NCI-H2196 (cell line): ENCODE measurements around the gene BRSK1.

Experiments
- DNase-seq: peaks from one replicate; lab custom pipeline; 2025; ENCODE audit not compliant: unreplicated experiment; lab: John Stamatoyannopoulos, UW

Gene BRSK1

DNA sequence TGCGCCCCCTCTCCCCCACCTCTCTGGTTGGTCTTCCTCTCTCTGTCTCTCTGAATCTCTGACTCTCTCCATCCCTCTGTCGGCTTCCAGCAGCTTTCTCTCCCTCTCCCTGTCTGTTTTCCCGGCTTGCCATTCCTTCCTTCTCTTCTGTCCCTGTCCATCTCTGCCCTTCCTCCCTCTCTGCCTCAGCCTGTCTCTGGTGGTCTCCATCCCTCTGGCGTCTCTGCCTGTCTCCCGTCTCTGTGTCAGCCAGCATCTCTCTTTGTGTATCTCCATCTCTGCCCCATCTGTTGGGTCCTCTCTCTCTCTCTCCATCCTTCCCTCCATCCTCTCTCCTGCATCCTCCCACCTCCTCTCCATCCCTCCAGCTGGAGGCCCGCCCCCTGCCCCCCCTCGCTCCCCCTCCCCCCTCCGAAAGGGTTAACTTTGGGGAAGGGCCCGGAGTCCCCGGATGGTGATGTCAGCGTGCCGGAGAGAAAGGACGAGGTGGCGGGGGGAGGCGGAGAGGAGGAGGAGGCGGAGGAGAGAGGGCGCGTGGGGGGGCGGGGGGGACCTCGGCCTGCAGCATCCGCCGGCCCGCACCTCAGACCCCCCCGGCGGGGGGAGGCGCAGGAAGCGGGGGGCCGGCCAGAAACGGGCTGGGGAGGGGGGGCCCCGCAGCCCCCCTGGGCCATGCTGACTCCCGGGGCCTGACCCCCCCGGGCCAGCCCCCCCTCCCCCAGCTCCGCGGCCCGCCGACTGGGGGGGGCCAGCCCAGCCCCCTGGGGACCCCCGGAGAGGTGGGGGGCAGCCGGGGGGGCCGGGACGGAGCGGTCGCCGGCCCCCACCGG, at the start of gene BRSK1:
BRSK1 (plus strand) TSS at position 450 of the 830 bp plus-strand sequence. CDS start 446 bp downstream, outside the sequence.
- DNase-seq: peak; percentile 81

DNA sequence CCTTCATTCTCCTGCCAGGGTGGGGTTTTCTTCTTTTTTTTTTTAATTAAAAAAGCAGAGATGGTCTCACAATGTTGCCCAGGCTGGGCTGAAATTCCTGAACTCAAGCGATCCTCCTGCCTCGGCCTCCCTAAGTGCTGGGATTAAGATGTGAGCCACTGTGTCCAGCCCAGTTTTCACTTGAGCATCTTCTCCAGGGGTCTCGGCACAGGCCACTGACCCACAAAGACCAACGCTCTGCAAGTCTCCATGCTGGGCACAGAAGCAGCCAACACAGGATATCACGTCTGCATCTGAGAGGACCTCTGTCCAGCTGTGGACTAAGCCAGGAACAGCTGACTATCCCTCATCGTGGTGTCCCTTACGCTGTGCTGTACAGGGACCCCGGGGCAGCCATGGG, 45.8 kb upstream of the BRSK1 start:
- DNase-seq: no peak

DNA sequence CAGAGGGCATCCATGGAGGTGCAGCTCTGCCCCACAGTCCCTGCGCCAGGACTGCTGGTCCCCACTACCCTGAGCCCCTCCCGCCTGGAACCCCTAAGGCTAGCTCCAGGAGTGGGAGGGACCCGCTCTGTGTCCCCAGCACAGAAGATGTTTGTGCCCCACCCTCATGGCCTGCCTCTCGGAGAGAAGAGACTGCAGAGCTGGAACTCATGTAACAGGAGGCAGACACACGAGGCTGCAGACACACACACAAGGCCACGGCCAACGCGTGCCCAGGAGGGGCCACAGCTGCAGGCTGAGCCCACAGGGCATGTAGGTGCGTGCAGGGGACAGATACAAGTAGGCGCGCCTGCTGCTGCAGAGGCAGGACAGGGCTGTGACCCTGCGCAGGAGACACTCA, 44.8 kb upstream of the BRSK1 start:
- no peak for DNase-seq

DNA sequence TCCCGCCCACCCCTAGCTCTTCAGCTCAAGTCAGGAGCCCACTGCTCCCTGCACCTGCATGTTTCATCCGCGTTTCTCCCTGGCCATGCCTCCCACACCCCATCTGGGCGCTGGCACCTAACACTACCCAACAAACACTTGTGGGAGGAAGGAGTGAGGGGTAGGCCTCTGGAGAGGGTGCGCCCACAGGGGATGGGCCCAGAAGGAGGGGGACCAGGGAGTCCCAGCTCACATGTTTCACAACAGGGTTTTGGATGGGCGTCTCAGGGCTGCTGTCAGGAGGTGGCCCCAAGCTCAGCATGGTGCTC, 43.1 kb upstream of the BRSK1 start:
- DNase-seq: no peak

DNA sequence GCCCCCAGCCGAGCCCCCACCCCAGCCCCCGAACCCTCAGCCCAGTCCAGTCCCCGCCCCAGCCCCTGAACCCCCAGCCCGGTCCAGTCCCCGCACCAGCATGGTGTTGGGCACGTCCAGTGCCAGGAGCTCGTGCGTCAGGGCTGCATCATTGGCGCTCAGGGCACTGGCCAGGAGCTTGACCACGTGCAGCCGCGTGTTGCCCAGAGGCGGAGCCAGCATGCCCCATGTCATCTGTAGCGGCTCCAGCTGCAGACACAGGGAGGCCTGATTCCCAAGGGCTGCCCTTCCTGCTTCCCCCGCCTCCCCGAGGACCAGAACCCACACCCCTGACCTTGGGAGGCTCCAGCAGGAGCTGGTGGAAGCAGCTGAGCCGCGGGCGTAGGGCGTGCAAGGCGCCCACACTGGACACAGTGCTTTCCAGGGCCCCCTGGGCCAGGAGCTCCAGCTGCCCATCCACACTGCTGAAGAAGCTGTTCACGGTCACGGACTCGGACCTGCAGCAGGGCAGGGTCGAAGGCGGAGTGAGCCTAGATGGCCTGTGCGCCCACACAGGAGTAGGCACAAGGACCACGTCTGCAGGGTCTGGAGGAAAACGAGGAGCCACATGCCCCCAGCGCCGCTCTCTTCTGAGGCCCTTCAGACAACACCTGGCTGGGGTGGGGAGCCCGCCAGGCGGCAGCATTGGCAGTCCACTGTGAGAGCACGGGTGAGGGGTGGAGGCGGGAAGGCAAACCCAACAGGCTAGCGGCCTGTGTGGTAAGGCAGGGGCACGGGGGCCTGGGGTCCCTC, 42.5 kb upstream of the BRSK1 start:
- DNase-seq: no peak

DNA sequence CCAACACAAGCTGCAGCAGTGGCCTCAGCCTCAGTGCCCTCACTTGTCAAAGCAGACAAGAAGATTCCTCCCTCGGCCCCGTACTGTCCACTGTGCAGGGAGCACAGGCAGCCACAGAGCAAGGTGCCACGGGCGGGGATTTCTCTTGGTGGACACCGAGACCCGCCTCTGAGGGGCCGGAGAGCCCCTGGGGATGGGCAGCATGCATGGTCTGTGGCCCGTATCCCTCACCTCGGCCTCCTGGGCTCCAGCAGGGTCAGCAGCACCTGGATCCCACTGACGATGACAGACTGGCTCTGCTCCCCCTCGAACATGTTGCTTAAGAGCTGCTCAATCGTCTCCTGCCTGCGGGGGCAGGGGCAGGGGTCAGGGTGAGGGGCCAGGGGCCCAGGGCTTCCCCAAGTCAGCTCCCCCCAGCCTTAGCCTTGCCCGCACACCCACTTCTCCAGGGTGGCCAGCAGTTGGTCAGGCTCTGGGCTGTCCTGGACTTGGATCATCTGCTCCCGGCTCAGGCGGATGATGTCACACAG, 41.8 kb upstream of the BRSK1 start:
- DNase-seq: no peak

DNA sequence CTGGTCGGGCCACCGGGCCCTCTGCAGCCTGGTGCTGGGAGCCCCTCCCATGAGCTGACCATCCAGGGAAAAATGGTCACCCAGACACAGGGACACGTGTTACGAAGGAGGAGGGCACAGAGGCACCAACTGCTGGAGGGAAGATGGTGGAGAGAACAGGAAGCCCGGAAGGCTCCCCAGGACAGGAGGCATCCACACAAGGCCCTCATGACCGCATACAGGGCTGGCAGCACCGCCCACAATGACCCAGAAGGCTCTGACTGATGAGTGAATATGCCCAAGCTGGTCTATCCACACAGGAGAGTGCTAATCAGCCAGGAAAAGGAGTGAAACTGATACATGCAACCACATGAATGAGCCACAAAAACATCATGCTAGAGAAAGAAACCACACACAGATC, 41.3 kb upstream of the BRSK1 start:
- no peak for DNase-seq

DNA sequence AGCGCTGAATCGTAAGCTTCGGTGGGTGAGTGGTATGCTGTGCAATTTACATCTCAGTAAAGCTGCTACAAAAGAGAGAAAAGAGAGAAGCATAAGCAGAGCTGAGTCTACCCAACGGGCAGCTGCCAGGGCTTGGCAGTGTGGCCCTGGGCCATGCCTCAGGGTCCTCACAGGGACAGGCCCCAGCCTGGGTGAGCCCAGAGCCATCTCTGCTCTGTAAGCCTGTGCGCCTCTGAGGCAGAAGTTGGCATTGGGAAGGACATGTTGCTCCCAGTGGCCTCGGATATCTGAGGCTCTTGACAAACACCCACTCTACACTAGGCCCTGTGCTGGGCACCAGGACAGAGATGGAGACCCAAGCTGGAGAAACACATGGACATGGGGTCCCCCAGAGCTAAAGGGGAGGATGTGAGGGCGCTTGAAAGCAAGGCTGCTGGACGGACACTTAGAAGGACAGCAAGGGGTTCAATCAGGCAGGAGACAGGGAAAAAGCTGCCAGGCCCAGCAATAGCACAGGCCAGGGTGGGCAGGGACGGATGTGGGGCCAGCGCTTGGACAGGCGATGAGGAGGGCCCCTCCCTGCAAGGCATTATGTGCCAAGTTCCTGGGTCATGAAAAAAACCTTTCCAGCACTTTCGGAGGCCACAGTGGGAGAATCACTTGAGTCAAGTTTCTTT, 39.7 kb upstream of the BRSK1 start:
- no peak for DNase-seq

DNA sequence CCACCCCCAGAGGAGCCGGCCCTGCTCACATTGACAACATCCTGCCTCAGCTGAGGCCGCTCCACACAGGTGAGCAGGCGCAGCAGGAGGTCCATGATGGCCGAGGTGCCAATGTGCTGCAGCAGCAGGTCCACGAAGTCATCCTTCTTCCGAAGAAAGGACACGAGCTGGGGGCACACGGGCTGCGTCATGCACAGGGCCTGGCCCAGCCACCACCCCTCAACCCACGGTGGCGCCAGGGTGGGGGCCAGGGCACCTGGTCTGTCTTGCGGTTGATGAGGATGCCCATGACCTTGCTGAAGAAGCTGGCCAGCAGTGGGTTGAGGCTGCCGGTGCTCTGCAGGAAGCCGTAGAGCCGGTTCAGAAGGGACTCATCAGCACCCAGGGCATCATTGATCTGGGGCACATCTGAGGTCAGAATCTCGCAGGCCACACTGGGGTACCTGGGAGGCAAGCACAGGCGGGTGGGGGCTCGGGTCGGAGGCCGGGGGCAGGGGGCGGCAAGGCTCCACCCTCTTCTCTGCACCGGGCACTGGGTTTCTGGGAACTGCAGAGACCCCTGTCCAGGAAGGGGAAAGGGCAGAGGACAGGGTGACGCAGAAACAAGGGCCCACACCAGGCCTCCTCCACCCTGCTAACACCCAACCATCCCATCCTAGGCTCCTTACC, 38.4 kb upstream of the BRSK1 start:
- no peak for DNase-seq

DNA sequence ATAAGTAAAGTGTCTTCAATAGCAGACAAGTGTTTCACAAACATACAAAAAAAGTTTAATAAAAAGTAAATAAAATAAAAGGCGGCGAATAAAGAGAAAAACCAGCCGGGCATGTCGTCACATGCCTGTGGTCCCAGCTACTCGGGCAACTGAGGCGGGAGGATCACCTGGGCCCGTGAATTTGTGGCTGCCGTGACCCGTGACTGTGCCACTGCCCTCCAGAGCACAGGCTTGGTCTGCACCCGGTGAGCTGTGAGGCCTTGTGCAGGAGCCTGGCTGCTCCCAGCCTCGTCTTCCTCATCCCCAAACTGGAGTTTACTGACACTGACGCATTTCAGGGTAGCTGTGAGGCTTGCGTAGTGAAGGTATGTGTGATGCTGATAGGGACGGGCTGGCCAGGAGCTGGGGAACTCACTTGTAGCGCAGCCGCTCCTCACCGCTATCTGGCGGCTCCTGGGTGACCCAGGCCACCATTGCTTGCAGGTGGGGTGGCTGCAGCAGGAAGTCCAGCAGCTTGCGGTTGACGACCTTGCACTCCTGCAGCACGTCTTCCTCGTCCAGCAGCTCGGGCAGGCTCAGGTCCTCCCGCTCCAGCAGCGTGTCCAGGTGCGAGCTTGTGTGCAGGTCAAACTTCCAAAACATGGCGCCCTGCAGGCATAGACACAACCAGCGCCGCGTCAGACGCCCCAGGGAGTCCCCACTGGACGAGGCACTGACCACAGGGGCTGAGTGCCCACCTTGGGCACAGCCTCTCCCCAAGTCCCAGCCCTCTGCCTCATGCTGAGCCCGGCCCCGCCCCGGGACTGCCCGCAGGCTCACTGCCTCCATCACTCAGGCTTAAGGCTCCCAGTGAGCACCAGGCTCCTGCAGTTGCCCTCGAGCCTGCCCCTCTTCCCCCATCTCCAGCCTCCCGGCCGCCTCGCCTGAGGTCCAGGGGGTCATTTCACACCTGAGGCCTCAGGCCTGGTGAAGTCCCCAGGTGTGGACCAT, 37.0 kb upstream of the BRSK1 start:
- DNase-seq: no peak

DNA sequence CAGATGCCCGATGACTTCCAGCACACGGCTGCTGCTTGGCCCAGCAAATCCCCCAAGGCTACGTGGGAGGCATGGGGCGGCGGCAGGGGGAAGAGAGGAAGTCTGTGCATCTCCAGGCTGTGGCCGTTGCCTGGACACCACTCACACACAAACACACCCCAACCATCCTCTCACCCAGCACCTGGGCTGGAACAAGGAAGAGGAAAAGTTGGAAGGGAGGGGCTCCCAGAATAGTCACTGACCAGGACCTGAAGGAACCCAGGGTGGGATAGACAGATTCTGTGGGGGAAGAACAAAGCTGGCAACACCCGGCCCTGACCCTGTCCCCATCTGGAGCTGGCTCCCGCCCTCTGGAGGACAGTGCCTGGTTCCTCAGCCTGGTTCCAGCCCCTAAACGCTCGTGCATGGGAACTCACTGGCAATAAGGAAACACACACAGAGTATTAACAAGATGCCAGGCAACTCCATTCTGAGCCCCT, 36.1 kb upstream of the BRSK1 start:
- DNase-seq: peak; percentile 33

DNA sequence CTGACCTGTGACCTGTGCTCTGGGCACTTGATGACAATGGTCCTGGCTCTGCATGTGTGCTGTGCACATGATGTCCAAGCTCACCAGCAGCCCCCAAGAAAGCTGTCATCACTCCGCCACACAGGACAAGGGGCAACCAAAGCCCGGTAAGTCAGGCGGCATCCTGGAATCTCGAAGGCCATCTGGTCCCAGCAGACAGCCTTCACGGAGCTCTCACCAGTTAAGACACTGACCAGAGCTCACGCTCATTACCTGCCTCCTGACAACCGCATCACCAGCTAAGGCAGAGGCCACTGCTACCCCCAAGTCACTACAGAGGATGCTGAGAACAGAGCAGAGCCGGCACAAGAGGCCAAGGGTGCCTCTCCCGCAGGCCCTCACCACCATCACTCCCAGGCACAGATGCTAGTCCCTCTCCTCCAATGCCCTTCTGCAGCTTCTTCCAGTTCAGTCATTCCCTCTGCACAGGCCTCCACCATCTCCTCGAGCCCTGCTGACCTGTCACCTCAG, 35.6 kb upstream of the BRSK1 start:
- no peak for DNase-seq

DNA sequence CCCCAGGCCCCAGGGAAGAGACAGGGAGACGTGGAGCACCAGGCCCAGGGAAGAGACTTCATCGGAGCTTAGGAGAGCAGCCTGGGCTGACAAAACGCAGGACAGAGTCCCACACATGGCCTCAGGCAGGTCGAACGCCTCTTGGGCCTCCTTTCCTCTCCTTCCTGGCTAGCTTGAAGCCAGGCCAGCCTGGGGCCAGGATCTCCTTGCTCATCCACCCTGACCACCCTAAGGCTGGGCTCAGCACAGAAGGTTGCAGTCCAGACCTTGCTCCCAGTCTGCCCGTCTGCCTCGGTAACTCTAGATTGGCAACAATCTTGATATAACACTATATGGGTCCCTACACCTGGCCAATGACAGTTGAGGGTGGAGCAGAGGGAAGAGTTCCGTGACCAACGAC, 35.1 kb upstream of the BRSK1 start:
- DNase-seq: no peak

DNA sequence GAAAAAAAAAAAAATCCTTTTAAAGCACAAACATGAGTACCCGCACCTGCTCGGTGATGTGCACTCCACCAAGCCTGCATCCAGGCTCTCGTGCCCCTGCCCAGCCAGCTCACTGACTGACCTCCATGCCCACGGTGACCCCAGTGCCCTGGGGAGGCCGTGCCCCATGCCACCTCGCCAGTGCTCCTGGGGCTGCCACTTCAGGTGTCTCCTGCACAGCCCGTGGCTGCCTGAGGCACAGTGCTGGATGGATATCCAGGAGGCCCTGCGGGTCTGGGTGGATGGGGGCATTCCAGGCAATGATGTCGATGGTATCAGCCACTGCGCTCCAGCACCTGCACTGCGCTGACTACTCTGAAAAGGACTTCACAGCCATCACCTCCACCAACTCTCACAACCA, 34.0 kb upstream of the BRSK1 start:
- DNase-seq: no peak

DNA sequence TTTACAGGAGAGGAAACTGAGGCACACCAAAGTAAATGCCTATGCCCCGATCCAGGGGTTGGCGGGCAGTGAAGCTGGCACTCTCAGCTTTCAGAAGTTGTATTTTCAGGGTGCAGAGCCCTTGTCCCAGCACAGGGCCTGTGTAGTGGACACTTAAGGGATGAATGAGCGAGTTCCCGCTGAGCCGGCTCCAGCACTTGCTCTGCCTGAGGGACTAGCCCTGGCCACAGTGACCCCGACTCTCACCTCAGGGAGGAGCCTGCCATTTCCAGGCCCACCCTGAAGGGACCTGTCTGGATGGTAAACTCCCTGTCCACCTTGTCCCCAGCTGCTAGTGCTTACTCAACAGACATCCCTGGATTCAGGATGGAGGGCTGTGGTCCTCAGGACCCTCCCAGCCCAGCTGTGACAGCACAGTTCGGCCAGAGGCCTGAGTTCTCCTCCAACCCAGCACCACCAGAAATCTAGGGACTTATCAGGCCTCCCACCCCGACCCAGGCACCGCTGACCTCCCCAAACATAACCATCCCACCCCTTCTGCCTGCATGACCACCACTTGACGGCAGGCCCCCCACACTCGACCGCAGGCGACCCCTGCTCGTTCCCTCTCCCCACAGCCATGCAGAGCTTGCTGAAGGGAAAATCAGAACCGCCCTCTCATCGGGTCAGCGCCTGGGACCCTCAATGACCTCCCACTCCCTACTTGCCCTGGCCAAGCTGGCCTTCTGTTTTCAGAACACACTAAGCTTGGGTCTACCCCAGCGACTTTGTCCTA, 33.3 kb upstream of the BRSK1 start:
- DNase-seq: no peak

DNA sequence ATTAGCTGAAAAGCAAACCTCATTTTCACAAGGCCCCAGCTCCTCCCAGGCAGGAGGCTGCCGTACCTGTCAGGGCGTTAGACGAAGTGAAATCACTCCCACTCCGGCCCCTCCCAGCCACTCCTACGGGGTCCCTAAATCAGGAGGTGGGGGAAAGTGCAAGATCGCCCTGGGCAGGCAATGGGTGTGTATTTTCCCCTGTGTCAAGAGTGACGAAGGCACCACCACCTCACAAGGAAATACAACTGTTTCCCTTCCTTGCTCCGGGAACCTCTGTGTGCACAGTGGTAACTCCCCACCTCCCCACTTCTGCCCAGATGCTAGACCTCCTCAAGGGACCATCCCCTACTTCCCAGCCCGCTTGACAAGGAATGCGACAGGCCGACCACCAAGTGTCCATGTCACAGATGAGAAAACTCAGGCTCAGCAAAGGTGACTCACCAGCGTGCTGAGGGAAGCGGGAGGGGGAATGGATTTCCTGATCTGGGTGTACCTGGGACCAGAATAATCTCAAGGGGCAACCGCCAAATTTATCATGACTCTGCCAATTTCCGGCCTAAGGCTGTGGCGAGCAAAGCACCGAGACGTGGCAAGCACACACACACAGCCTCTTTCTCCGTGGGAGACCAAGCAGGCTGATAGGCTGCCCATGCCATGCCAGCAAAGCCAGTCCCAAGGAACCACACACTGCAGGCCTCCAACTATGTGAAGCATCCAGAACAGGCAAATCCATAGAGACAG, 32.3 kb upstream of the BRSK1 start:
- no peak for DNase-seq

DNA sequence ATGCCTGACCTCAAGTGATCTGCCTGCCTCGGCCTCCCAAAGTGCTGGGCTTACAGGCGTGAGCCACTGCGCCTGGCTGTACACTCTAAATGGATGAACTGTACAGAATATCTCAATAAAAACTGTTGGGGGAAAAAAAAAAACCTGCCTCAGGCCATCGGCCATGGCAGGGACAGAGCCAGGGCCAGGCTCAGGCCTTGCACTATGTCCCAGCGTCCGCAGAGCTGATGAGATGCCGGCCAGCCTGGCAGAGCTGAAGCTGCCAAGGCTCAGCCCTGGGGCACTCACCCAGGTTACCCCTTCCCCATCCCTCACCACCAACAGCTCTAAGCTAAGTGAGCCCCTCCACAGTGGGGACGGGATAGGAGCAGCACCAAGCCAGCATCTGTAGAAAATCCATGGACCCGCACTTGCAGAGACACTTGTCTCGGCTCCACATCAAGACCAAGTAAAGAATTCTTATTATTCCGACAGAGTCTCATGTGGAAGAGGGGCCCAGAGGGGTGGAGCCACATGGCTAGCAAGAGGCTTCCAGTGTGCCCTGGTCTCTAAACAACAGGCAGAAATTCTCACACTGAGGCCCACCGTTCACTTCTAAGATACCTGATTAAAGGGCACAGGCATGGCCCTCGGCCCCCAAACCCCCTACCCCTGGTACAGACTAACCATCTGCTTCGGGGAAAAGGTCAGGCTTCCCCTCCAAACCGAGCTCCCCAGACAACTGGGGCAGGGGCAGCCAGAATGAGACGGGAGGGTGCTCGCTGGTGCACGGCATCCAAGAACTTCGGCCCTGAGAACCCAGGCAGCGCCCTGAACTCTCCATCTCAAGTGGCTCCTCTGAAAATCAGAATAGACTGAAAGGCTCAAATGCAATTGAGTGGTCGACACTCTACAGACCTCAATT, 30.8 kb upstream of the BRSK1 start:
- DNase-seq: no peak
